GM04503 (cell line): ENCODE data around the gene CHP1.
"Not testable (repeated sequence)": the region's sequence is repeated elsewhere in the genome, so short reads cannot be mapped to it uniquely, and the experiment has no call there.

Source experiments
- DNase-seq: peaks from one replicate; pipeline ENCODE4 v3.0.0-alpha.2; 2012; ENCODE audit warnings: low read depth

The CHP1 gene

GRCh38 chr15:41256577-41257038, 25.5 kb downstream of the CHP1 start:
- DNase-seq = no peak

DNA sequence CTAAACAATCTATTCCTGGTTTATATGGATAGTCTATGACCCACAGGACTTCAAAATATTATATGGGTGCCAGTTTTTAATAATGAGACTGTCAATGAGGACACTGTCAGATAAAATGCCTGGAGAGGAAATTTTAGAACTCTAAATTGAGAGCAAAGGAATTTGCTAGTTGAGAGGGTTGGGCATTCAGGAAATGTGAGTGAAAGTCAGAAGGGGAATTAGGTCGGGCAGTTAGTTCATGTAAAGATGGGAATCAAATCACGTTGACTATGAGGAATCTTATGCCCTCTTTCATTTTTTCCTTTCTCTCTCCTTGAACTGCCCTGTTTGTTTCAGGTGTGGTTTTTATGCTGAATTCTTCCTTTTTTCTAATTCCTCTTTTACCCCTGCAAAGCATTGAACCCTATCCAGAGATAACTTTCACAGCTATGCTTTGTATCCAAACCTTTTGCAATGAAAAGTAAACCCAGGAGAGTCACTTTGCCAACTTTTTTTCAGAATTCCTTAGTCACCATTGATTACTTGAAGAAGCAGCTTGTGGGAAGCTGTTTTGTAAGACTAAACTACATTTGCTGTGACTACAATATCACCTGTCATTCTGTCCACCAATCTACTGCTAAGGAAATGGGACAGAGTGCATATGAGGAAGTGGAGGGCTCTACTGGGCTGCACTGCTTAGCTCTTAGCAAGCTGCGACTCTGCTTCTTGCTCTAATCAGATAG, 27.8 kb downstream of the CHP1 start:
- DNase-seq = no peak

GRCh38 chr15:41259546-41260189, 28.6 kb downstream of the CHP1 start:
- no peak for DNase-seq

DNA sequence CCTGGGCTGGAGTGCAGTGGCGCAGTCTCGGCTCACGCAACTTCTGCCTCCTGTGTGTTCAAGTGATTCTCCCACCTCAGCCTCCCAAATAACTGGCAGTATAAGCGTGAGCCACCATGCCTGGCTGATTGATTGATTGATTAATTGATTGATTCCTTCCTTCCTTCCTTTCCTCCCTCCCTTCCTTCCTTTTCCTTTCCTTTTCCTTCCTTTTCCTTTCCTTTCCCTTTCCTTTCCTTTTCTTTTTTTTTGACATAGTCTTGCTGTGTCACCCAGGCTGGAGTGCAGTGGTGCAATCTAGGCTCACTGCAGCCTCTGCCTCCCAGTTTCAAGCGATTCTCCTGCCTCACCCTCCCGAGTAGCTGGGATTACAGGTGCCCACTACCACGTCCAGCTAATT, 29.9 kb downstream of the CHP1 start:
- DNase-seq = not testable (repeated sequence)

GRCh38 chr15:41262571-41262970, 31.5 kb downstream of the CHP1 start:
- DNase-seq = no peak

- DNase-seq = no peak
These were observed 32.9 kb downstream of the CHP1 start for GRCh38 chr15:41263891-41264351.

DNA sequence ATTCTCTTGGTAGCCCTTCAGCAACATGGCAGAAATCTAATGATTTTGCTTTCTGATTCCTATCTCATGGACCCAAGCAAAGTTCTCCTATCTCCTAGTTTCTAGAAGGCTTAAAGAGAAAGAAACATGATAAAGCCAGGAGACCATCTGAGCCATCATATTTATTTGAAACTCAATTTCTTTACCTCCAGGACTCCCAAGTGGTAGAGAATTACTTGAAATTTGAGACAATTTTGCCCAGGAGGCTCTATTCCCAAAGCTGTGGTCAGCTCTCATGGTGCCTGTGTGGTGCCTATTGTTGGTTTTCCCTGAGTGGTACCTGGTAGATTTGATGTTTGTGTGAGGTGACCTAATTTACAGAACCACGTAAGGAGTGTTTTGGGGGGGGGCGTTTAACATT, 38.8 kb downstream of the CHP1 start:
- no peak for DNase-seq

- DNase-seq = no peak
These were observed 45.8 kb downstream of the CHP1 start for GRCh38 chr15:41276831-41277230.

- no peak for DNase-seq
These were observed 47.3 kb downstream of the CHP1 start for GRCh38 chr15:41278319-41278718.

DNA sequence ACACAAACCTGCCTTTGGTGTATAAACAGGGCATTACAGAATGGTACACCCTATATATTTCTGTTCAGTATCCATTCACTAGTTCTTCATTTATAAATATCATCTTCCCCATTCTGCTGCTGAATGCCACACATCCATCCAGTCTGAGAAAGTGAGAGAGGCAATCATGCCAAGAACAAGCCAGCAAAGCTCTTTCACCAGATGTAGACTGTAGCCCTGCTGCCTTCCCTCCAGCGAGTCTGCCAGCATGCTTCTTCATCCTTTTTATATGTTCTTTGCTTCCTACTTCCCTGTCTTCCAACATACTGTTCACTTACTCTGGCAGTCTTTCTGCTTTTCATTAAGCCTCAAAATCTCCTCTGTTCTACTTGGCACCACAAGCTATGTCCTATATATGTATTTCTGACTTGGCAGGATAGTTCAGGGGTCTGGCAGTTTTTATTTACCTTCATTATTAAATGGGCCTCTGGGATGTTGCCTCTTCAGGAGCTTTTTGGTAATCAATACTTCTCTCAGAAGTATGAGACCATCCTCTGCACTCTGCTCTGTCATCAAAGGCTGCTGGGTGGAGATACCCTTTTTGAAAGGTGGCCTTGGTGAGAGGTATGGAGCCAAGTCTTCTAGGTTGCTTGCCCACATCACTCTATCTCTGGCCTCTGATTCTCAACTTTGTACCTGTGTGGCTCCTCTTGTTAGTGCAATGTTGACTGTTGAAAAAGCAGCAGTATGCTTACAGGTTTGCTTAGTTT, 48.6 kb downstream of the CHP1 start:
- no peak for DNase-seq

DNA sequence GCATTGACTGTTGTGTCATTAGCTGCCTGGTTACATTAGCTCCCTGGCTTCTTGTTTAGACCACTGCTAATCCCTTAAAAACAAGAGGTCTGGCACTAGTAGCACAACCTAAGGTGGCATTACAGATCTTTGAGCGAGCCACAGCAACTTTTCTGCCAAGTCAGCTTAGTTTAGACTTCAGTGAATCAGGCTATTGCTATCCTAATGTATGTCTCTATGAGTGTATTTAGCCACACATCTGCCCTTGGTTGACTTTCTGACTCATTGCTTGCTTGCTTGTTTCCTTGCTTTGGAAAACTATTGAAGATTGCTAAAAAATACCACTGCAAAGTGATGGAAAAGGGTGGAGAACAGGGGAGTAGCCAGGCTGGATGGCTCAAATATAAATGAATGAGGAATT, 50.2 kb downstream of the CHP1 start:
- peak; percentile 76 for DNase-seq

GRCh38 chr15:41282436-41282835, 51.4 kb downstream of the CHP1 start:
- not testable (repeated sequence) for DNase-seq

DNA sequence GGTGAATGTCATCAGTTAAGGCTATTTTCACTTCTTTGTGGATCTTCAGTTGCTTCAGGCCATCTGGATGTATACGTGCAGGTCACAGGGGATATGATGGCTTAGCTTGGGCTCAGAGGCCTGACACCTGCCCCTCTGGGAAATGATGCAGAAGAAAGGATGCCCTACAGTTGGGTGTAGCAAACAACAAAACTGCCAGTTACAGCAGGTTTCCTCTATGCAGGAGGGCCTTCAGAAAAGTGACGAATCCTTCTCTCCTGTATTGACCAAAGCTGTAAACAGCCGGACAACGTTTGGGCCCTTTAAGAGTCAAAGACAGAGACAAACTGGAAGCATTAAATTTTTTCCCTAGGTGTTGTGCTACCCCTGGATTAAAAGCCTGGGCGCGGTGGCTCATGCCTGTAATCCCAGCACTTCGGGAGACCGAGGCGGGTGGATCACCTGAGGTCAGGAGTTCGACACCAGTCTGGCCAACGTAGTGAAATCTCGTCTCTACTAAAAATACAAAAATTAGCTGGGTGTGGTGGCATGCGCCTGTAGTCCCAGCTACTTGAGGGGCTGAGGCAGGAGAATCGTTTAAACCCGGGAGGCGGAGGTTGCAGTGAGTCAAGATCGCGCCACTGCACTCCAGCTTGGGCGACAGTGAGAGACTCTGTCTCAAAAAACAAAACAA, 52.0 kb downstream of the CHP1 start:
- DNase-seq = not testable (repeated sequence)

DNA sequence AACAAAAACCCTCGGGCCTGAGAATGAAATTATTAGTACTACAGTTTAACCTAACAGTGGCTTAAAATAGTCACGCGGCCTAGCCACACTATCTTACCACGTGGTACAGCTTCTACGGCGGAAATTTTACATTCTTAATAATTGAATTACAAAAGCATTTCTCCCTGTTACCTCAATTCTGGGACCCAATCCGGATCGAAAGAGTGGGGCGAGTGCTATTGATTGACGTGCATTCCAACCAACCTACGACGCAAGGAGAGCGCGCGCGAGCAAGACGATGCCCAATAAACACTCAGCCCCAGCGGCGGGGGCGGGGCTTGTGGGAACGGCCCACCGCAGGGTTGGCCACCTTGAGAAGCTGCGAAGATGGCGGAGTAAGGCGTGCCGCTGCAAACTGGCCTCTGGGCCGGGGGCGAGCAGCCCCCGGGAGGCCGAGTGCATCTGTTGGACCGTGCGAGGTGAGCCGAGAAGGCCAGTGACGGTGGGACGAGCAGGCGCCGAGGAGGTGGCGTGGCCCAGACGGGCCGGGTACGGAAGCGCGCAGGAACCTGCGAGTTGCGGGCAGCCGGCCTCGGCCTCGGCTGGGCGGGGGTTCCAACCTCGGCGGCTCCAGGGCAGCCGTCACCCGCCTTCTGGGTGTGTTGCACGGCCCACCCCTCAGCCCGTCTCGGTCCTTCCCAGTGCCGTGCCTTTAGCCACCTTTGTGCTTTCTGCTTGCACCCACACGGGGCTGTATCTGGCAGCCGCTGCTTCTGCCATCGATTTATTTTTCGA, 52.8 kb downstream of the CHP1 start:
- peak; percentile 96 for DNase-seq

DNA sequence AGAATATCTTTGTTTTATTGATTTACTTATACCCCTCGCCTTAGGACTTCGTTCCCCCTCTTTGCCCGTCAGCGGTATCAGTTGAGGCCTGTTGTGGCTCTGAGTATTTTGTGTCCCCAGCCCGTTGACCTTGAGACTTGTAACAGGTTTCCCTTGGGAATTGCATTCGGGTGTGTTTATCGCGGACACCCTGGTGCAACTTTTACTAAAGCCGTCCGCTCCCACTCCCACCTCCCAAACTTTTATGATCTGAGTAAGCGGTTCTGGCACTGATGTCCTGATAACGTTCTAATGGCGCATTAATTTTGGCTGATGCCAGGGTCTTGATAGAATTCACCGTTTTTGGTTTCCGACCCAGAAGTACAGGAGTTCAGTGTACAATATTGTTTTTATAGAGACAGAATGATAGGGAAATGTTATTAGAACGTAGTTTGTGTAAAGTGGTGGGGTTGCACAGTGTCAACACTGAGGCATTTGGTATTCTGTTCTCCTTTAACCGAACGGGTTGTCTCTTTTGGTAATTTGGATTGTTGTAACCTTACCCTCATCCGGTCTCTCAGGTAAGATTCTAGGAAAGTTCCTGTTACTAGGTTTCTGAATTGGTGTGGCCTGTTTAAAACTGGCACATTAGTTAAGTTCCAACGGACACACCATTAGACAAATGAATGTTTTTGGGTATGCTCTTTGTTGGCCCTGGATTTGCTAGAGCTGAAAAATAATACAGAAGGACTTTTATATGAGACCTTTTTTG, 53.5 kb downstream of the CHP1 start:
- DNase-seq = no peak

- no peak for DNase-seq
These were observed 54.2 kb downstream of the CHP1 start for GRCh38 chr15:41285285-41285684.

DNA sequence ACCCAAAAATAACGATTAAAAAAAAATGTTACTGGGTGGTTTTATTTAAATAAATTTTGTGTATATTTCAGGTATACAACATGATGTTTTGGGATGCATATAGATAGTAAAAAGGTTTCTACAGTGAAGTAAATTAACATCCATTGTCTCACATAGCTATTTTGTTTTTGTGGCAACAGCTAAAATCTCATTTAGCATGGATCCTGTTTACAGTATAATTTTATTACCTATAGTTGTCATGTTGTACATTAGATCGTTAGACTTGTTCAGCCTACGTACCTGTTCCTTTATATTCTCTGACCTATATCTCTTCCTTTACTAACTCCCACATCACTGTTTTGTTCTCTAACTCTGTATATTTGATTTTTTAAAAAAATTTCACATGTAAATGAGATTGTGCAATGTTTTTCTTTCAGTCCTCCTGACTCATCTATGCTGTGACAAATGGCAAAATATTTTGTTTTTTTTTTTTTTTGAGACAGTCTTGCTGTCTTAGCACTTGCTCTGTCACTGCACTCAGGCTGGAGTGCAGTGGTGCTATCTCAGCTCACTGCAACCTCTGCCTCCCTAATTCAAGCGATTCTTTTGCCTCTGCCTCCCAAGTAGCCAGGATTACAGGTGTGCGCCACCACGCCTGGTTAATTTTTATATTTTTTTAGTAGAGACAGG, 55.7 kb downstream of the CHP1 start:
- DNase-seq = no peak

DNA sequence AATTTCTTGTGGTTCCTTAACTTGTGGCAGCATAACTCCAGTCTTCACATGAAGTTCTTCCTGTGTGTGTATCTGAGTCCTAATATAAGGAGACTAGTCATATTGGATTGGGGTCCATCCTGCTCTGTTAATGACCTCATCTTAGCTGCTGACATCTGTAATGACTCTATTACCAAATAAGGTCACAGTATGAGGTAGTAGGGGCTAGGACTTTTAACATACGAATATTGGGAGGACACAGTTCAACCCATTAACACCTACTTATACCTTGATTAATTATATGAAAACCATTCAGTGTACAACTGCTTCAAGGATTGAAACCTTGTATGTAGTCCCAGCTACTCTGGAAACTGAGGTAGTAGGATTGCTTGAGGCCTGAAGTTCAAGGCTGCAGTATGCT, 57.4 kb downstream of the CHP1 start:
- DNase-seq = no peak

DNA sequence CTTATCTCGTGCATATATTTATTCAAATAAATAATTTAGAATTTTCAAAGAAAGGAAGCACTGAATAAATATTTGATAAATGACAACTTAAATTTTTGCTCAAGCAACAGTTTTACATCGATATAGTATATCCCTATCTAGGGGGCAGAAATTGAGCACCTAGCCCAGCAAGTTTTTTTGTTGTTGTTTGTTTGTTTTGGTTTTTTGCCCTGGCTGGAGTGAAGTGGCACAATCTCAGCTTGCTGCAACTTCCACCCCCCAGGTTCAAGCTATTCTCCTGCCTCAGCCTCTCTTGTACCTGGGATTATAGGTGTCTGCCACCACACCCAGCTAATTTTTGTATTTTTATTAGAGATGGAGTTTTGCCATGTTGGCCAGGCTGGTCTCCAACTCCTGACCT, 58.9 kb downstream of the CHP1 start:
- DNase-seq = no peak

GRCh38 chr15:41291065-41291631, 60.1 kb downstream of the CHP1 start:
- DNase-seq = no peak
